Cardiac muscle cell (in vitro differentiated cells and primary cell): Measurements from ENCODE around the gene GPC5. TPM values are rescaled to one million over a fixed set of nuclear protein-coding genes. Genes with fewer than 3 reads are reported as not detected.
A peak's percentile ranks its signal among the peaks of the same experiment; 100 is the strongest.

Experiments
- DNase-seq, 2 donors: peaks; one replicate each; pipeline versions ENCODE4 v3.0.0 to v3.0.0-alpha.2; 2010 to 2017; ENCODE audit warnings: low read depth in 1 of 2, low spot score in 1 of 2
- H3K27ac ChIP-seq: fragments of 200-600 bp; sonication (generic); 2 replicates; pipeline ENCODE4 v1.5.1; 2016
- H3K27me3 ChIP-seq: fragments of 200-600 bp; sonication (generic); 2 replicates; pipeline ENCODE4 v1.6.0; 2016; ENCODE audit warnings: control low read depth
- H3K36me3 ChIP-seq: fragments of 200-600 bp; sonication (generic); 2 replicates; pipeline ENCODE4 v1.5.1; 2016; ENCODE audit warnings: control low read depth
- H3K4me1 ChIP-seq: fragments of 200-600 bp; sonication (generic); 2 replicates; pipeline ENCODE4 v1.8.1; 2017; ENCODE audit warnings: low read depth, mild to moderate bottlenecking, mixed run types
- H3K4me3 ChIP-seq: fragments of 200-600 bp; sonication (generic); 2 replicates; pipeline ENCODE4 v1.5.1; 2016; ENCODE audit warnings: mild to moderate bottlenecking
- H3K9me3 ChIP-seq: fragments of 200-600 bp; sonication (generic); 2 replicates; pipeline ENCODE4 v1.5.1; 2017; ENCODE audit warnings: low read depth, mild to moderate bottlenecking, control low read depth
- polyA plus RNA-seq: library from polyadenylated mRNA; unstranded; fragments of >200 nt; fragmentation: Nextera tagmentation; extraction: Ambion mirVana; gene quantifications from 2 replicates; pipeline ENCODE4 v1.2.1, GENCODE V29; 2016
- total RNA-seq: library from RNA; depleted of rRNA; stranded (reverse); fragments of >200 nt; gene quantifications from 2 replicates; pipeline ENCODE4 v1.2.3, GENCODE V29; 2016
- TF ChIP-seq, protein P1 (sequence below): IDR thresholded peaks from 2 replicates; pipeline ENCODE4 v1.5.1; 2012; ENCODE audit warnings: low read depth, mild to moderate bottlenecking, low read length

GPC5 gene
- total and polyA plus RNA-seq, 2 experiments from 2014 or later = 0.97 to 3.3 TPM

GRCh38 chr13:92574499-92574898 is 1176.1 kb downstream of the GPC5 start:
- H3K27ac ChIP-seq = no peak overlapping the region
- no peaks in the 10 kb centered on the region for H3K27me3 ChIP-seq
- H3K4me3 ChIP-seq = no peak overlapping the region
- DNase-seq = peak in 1 of 2 donors; percentile 10
- H3K4me1 ChIP-seq = no peaks in the 10 kb centered on the region
- TF ChIP-seq, protein P1, sequence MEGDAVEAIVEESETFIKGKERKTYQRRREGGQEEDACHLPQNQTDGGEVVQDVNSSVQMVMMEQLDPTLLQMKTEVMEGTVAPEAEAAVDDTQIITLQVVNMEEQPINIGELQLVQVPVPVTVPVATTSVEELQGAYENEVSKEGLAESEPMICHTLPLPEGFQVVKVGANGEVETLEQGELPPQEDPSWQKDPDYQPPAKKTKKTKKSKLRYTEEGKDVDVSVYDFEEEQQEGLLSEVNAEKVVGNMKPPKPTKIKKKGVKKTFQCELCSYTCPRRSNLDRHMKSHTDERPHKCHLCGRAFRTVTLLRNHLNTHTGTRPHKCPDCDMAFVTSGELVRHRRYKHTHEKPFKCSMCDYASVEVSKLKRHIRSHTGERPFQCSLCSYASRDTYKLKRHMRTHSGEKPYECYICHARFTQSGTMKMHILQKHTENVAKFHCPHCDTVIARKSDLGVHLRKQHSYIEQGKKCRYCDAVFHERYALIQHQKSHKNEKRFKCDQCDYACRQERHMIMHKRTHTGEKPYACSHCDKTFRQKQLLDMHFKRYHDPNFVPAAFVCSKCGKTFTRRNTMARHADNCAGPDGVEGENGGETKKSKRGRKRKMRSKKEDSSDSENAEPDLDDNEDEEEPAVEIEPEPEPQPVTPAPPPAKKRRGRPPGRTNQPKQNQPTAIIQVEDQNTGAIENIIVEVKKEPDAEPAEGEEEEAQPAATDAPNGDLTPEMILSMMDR = no peak
- H3K9me3 ChIP-seq = no peaks in the 10 kb centered on the region
- no peaks in the 10 kb centered on the region for H3K36me3 ChIP-seq

DNA sequence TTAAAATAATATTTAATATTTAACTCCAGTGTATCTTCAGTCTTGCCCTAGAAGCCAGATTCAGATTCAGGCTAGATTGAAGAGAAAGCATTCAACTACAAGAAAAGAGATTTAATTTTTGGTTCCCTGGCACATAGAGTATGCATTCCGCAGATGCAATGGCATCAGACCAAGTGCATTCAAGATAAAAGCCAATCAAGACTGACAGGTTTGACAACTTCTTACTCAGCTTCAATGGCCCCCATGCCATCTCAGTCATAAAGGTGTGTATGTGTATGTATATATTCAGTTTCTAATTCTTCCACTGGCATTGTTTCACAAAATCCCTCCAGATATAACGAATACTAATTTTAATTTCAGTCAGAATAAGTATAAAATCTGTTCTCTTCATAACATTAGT is 1177.4 kb downstream of the GPC5 start:
- no peak overlapping the region for H3K4me3 ChIP-seq
- no peak overlapping the region for H3K27ac ChIP-seq
- TF ChIP-seq, protein P1 = no peak
- H3K27me3 ChIP-seq = no peaks in the 10 kb centered on the region
- H3K36me3 ChIP-seq = no peaks in the 10 kb centered on the region
- DNase-seq = no peak
- H3K9me3 ChIP-seq = no peaks in the 10 kb centered on the region
- H3K4me1 ChIP-seq = no peaks in the 10 kb centered on the region

DNA sequence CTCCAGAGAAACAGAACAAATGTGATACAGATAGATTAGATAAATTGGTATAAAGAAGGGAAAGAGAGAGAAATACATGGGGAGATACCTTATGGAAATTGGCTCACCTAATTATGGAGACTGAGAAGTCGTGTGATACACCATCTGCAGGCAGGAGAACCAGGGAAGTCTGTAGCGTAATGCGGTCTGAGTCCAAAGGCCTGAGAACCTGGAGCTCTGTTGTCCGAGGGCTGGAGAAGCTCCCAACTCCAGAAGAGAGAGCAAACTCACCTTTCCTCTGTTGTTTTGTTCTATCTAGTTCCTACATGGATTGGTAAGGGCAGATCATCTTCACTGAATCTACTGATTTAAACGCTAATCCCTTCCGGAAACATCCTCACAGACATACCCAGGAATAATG is 1179.9 kb downstream of the GPC5 start:
- no peaks in the 10 kb centered on the region for H3K4me1 ChIP-seq
- no peaks in the 10 kb centered on the region for H3K36me3 ChIP-seq
- no peak overlapping the region for H3K4me3 ChIP-seq
- no peak for DNase-seq
- no peak overlapping the region for H3K27ac ChIP-seq
- no peaks in the 10 kb centered on the region for H3K27me3 ChIP-seq
- H3K9me3 ChIP-seq = no peaks in the 10 kb centered on the region
- TF ChIP-seq, protein P1 = no peak

DNA sequence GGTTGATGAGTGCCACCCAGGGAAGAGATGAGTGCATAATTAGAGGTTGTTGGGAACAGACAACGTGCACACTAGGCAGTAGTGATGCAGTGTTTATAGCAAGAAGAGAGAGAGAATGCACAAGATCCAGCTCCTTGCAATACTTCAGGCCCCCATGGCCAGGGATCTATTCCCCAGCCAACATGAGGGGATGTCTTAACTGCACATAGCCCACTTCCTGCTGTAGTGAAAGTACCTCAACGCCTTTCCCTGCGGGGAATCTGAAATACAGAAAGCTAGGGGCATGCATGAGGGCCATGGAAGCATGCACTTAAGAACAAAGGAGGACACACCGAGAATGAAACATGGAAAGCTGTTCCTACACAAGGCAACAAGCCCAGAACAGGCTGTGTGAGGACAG is 1191.5 kb downstream of the GPC5 start:
- Histone ChIP-seq H3K4me1 (no peaks in the 10 kb centered on the region), H3K27me3 (no peaks in the 10 kb centered on the region), H3K36me3 (no peaks in the 10 kb centered on the region), H3K27ac (no peak overlapping the region), H3K4me3 (no peak overlapping the region), H3K9me3 (no peaks in the 10 kb centered on the region)
- no peak for DNase-seq
- TF ChIP-seq, protein P1 = no peak

DNA sequence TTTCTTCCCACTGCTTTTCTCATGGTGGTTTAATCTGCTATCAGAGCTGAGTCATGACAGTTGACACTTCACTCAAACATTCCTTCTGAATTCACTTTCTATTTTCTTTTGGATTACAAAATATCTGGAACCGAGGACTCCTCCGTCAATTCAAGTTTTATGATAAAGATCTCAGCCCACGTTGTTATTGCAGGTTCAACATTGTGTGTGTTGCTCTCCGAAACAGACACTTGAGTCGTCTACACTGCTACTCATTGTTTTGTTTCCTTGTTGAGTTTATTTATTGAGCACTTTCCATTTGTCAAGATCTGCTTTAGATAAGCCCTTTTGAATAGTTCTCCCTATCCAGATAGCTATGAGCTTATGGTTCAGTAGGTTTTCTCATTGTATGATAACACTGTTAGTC is 1192.1 kb downstream of the GPC5 start:
- no peaks in the 10 kb centered on the region for H3K4me1 ChIP-seq
- H3K27me3 ChIP-seq = no peaks in the 10 kb centered on the region
- no peak overlapping the region for H3K27ac ChIP-seq
- no peak overlapping the region for H3K4me3 ChIP-seq
- DNase-seq = peak in 1 of 2 donors; percentile 49
- no peaks in the 10 kb centered on the region for H3K36me3 ChIP-seq
- no peaks in the 10 kb centered on the region for H3K9me3 ChIP-seq
- TF ChIP-seq, protein P1 = no peak

GRCh38 chr13:92591117-92591516 is 1192.7 kb downstream of the GPC5 start:
- Histone ChIP-seq H3K27me3 (no peaks in the 10 kb centered on the region), H3K36me3 (no peaks in the 10 kb centered on the region), H3K27ac (no peak overlapping the region), H3K4me1 (no peaks in the 10 kb centered on the region), H3K9me3 (no peaks in the 10 kb centered on the region), H3K4me3 (no peak overlapping the region)
- TF ChIP-seq, protein P1 = no peak
- no peak for DNase-seq
